Measurements from ENCODE around the gene KPNA3. TPM values are rescaled to one million over a fixed set of nuclear protein-coding genes. Genes with fewer than 3 reads are reported as not detected.

KPNA3 gene
- total RNA-seq, 1 donor from 2014 or later, result 56.3 TPM

GRCh38 chr13:49746111-49746510, 46.4 kb downstream of the KPNA3 start:
- peaks cover 22% of the 10 kb centered on the region for H3K36me3 Mint-ChIP-seq (ENCODE audit: insufficient read depth)
- no peaks in the 10 kb centered on the region for H3K9me3 Mint-ChIP-seq (ENCODE audit: low read depth)
- no peaks in the 10 kb centered on the region for H3K27me3 Mint-ChIP-seq
- no peak for DNase-seq (ENCODE audit: low spot score, unreplicated experiment)
- H3K4me3 Mint-ChIP-seq (ENCODE audit: low read depth), result no peak overlapping the region
- no peak for TF ChIP-seq CTCF (IDR thresholded peaks at IDR 0.05; ENCODE audit: unreplicated experiment)
- H3K27ac Mint-ChIP-seq, result no peak overlapping the region
- H3K4me1 Mint-ChIP-seq (ENCODE audit: low read depth), result peaks cover under 1% of the 10 kb centered on the region

- DNase-seq (ENCODE audit: low spot score, unreplicated experiment), result no peak
- no peak overlapping the region for H3K4me3 Mint-ChIP-seq (ENCODE audit: low read depth)
- no peak overlapping the region for H3K27ac Mint-ChIP-seq
- H3K9me3 Mint-ChIP-seq (ENCODE audit: low read depth), result no peaks in the 10 kb centered on the region
- H3K4me1 Mint-ChIP-seq (ENCODE audit: low read depth), result peaks cover 23% of the 10 kb centered on the region
- no peak for TF ChIP-seq CTCF (IDR thresholded peaks at IDR 0.05; ENCODE audit: unreplicated experiment)
- H3K27me3 Mint-ChIP-seq, result no peaks in the 10 kb centered on the region
- peaks cover 23% of the 10 kb centered on the region for H3K36me3 Mint-ChIP-seq (ENCODE audit: insufficient read depth)
These were observed 51.6 kb downstream of the KPNA3 start for GRCh38 chr13:49740870-49741269.

DNA sequence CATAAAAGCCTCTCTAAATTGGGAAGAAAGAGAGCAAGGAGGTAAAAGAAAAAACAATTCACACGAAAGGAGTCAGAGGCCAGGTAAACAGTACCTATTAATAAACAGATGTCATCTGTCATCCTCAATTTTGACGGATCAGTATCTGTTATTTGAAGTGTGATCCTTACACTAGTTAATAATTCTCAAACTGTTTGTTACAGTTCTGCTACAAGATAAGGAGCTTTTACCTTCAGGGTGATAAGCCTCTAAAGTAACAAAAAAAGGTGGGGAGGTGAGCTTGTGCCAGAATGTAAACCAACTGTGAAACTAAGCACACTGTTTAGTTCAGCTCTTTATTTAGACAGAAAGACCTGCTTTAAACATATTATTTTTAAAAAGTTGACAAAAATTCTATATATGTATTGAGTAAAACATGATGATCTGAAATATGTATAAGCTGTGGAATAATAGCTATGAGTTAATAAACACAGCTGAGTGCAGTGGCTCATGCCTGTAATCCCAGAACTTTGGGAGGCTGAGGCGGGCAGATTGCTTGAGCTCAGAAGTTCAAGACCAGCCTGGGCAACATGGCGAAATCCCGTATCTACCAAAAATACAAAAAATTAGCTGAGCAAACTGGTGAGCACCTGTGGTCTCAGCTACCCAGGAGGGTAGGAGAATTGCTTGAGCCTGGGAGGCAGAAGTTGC, 52.8 kb downstream of the KPNA3 start:
- no peaks in the 10 kb centered on the region for H3K27me3 Mint-ChIP-seq
- TF ChIP-seq CTCF (IDR thresholded peaks at IDR 0.05; ENCODE audit: unreplicated experiment), result no peak
- H3K4me3 Mint-ChIP-seq (ENCODE audit: low read depth), result no peak overlapping the region
- peaks cover 26% of the 10 kb centered on the region for H3K4me1 Mint-ChIP-seq (ENCODE audit: low read depth)
- peaks cover 18% of the 10 kb centered on the region for H3K36me3 Mint-ChIP-seq (ENCODE audit: insufficient read depth)
- H3K9me3 Mint-ChIP-seq (ENCODE audit: low read depth), result no peaks in the 10 kb centered on the region
- H3K27ac Mint-ChIP-seq, result peak overlapping the region; percentile 39
- DNase-seq (ENCODE audit: low spot score, unreplicated experiment), result no peak

- H3K27me3 Mint-ChIP-seq, result no peaks in the 10 kb centered on the region
- no peak overlapping the region for H3K4me3 Mint-ChIP-seq (ENCODE audit: low read depth)
- no peaks in the 10 kb centered on the region for H3K9me3 Mint-ChIP-seq (ENCODE audit: low read depth)
- TF ChIP-seq CTCF (IDR thresholded peaks at IDR 0.05; ENCODE audit: unreplicated experiment), result no peak
- peaks cover 11% of the 10 kb centered on the region for H3K36me3 Mint-ChIP-seq (ENCODE audit: insufficient read depth)
- H3K27ac Mint-ChIP-seq, result peak overlapping the region; percentile 89
- H3K4me1 Mint-ChIP-seq (ENCODE audit: low read depth), result peaks cover 9% of the 10 kb centered on the region
- no peak for DNase-seq (ENCODE audit: low spot score, unreplicated experiment)
These were observed 59.1 kb downstream of the KPNA3 start for GRCh38 chr13:49733181-49733951.

DNA sequence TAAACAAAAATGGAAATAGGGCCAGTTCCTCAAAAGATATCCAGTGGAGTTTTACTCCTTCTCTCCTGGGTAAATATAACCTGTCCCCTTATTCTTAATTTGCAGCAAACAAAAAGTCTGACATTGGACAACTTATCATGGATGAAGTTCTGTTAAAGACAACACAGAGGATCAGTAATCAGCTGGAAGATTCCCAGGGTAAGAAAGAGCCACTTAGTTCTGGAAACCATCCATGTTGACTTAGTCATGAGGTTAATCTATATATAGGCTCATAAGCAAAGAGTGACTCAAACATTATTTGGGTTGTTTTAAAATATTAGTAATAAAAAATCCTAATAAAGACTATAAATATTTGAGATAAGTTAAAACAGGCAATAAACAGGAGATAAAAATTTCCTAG, 60.7 kb downstream of the KPNA3 start:
- Mint-ChIP-seq H3K4me1 (ENCODE audit: low read depth) (peaks cover 9% of the 10 kb centered on the region), H3K27ac (peak overlapping the region; percentile 18), H3K27me3 (no peaks in the 10 kb centered on the region), H3K36me3 (ENCODE audit: insufficient read depth) (peaks cover 24% of the 10 kb centered on the region), H3K9me3 (ENCODE audit: low read depth) (no peaks in the 10 kb centered on the region), H3K4me3 (ENCODE audit: low read depth) (no peak overlapping the region)
- no peak for TF ChIP-seq CTCF (IDR thresholded peaks at IDR 0.05; ENCODE audit: unreplicated experiment)
- no peak for DNase-seq (ENCODE audit: low spot score, unreplicated experiment)

Measured in progenitor cell of endocrine pancreas (in vitro differentiated cells).